ENCODE results near the gene PPP1R9B. TPM values are rescaled to one million over a fixed set of nuclear protein-coding genes. Genes with fewer than 3 reads are reported as not detected.

Gene PPP1R9B
- total RNA-seq, 1 experiment from 2014 or later = 112 TPM

- H2AFZ ChIP-seq (ENCODE audit: low read depth, low read length, poor library complexity, severe bottlenecking) = no peak overlapping the region
- H3K9me2 ChIP-seq (ENCODE audit: insufficient read depth) = no peaks in the 10 kb centered on the region
- no peaks in the 10 kb centered on the region for H3K79me2 ChIP-seq (ENCODE audit: insufficient read depth, low read length)
- H3K4me1 ChIP-seq (ENCODE audit: control insufficient read depth in 1 of 2, insufficient read depth in 2 of 2, low read length in 2 of 2) = peaks cover 14 to 23% of the 10 kb centered on the region in 2 experiments
- ChIA-PET CTCF (interaction anchor here (1.9 to 3.2 kb wide), 2 partner anchors 10 to 12 kb away, joined by 8 to 15 read pairs; no protein-coding TSS in a partner anchor), RAD21 (ENCODE audit: low non-redundant PET in 1 of 2, low total read pairs in 2 of 2, uncharacterized antibody in 2 of 2, unreplicated experiment in 2 of 2) (no interaction called here), POLR2A (no interaction called here)
- intact Hi-C loops (cut with micrococcal nuclease) = no loop called here
- no TSS peak for BruUV-seq (replicated peaks)
- H3K4me3 ChIP-seq (replicated peaks in 1 of 2; ENCODE audit: low read depth in 1 of 2, low read length in 2 of 2) = no peak overlapping the region
- no peak overlapping the region for H3K9ac ChIP-seq (ENCODE audit: low read length)
- H3K36me3 ChIP-seq (ENCODE audit: control insufficient read depth in 1 of 2, insufficient read depth in 2 of 2, low read length in 2 of 2) = peaks cover 0 to 5% of the 10 kb centered on the region in 2 experiments; a peak in 1 of 4 replicates
- H4K20me1 ChIP-seq (ENCODE audit: insufficient read depth) = no peaks in the 10 kb centered on the region
- H3K9me3 ChIP-seq (ENCODE audit: control insufficient read depth in 1 of 2, insufficient read depth in 1 of 2, low read depth in 1 of 2, low read length in 2 of 2) = no peaks in the 10 kb centered on the region
- ATAC-seq (no peak), DNase-seq (ENCODE audit: low read depth, low spot score) (no peak)
- H3K27me3 ChIP-seq (ENCODE audit: insufficient read depth, low read length) = no peaks in the 10 kb centered on the region
- no peak overlapping the region for H3K27ac ChIP-seq (ENCODE audit: low read depth, low read length)
- H3K4me2 ChIP-seq (ENCODE audit: low read length) = no peak overlapping the region
- no peak for TF ChIP-seq ZBTB33 (IDR thresholded peaks at IDR 0.05; ENCODE audit: extremely low read depth, insufficient replicate concordance, low read length)
- no peak for TF ChIP-seq CEBPB (IDR thresholded peaks at IDR 0.05; ENCODE audit: low read depth)
- TF ChIP-seq POLR2A (IDR thresholded peaks at IDR 0.05; ENCODE audit: borderline replicate concordance, extremely low read depth, insufficient read depth, insufficient read length) = no peak
- no peak for TF ChIP-seq ELF1 (IDR thresholded peaks at IDR 0.05; ENCODE audit: borderline replicate concordance, low read depth)
- TF ChIP-seq YY1 (IDR thresholded peaks at IDR 0.05; ENCODE audit: extremely low read depth, insufficient replicate concordance, low read depth, low read length) = no peak
- no peak for TF ChIP-seq CTCF (IDR thresholded peaks at IDR 0.05 in 2 of 3, conservative IDR thresholded peaks at IDR 0.05 in 1 of 3; ENCODE audit: borderline replicate concordance in 1 of 3, insufficient read depth in 1 of 3, low read depth in 2 of 3, low read length in 2 of 3)
- no peak for TF ChIP-seq ZNF274 (IDR thresholded peaks at IDR 0.05; ENCODE audit: low read depth, low read length)
- no peak for TF ChIP-seq SRF (IDR thresholded peaks at IDR 0.05; ENCODE audit: low read depth)
- no peak for TF ChIP-seq REST (IDR thresholded peaks at IDR 0.05; ENCODE audit: low read depth)
- TF ChIP-seq CBX3 (IDR thresholded peaks at IDR 0.05; ENCODE audit: low read depth) = no peak
- TF ChIP-seq EZH2phosphoT487 (IDR thresholded peaks at IDR 0.05; ENCODE audit: borderline replicate concordance) = no peak
- TF ChIP-seq EZH2 (IDR thresholded peaks at IDR 0.05) = no peak
- no peak for TF ChIP-seq ZFX (IDR thresholded peaks at IDR 0.05)
- no peak for TF ChIP-seq SP1 (IDR thresholded peaks at IDR 0.05; ENCODE audit: low read depth)
- TF ChIP-seq FOSL1 (IDR thresholded peaks at IDR 0.05; ENCODE audit: low read depth) = no peak
- TF ChIP-seq ATF3 (IDR thresholded peaks at IDR 0.05) = no peak
- no peak for TF ChIP-seq EGR1 (IDR thresholded peaks at IDR 0.05; ENCODE audit: low read depth)
These were observed 43.9 kb downstream of the PPP1R9B start for GRCh38 chr17:50106393-50107131.

All from HCT116 (cell line).